ENCODE measurements around the gene MIGA2.

DNA sequence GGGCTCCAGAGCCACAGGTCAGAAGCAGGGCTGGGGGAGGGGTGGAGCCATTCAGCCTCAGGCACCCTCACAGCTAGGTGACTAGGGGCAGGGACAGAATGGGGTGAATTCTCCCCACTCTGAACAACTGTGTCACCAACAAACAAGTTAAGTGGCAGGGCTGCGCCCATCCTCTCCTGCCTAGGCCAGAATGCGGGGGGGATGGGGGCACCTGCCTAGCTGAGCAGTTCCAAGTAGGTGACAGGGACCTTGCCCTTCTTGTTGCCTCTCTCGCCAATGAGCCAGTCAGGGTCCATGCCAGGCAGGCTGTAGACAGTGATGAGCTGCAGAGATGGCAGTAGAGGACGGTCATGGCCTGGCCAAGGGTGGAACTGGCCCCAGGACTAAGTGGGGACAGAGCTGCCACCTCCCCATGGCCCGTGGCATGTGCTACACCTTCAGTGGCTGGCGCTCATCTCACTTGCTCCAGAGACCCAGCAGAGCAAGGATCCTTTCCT is 27.9 kb upstream of the MIGA2 start:
- TF ChIP-seq, protein P1, sequence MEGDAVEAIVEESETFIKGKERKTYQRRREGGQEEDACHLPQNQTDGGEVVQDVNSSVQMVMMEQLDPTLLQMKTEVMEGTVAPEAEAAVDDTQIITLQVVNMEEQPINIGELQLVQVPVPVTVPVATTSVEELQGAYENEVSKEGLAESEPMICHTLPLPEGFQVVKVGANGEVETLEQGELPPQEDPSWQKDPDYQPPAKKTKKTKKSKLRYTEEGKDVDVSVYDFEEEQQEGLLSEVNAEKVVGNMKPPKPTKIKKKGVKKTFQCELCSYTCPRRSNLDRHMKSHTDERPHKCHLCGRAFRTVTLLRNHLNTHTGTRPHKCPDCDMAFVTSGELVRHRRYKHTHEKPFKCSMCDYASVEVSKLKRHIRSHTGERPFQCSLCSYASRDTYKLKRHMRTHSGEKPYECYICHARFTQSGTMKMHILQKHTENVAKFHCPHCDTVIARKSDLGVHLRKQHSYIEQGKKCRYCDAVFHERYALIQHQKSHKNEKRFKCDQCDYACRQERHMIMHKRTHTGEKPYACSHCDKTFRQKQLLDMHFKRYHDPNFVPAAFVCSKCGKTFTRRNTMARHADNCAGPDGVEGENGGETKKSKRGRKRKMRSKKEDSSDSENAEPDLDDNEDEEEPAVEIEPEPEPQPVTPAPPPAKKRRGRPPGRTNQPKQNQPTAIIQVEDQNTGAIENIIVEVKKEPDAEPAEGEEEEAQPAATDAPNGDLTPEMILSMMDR (conservative IDR thresholded peaks at IDR 0.05; ENCODE audit: low read depth, low read length), result no peak
- TF ChIP-seq EZH2 (IDR thresholded peaks at IDR 0.05; ENCODE audit: low read length, unreplicated experiment), result no peak

Data from PC-3 (cell line).